ENCODE measurements around the gene MGST2.
A peak's percentile ranks its signal among the peaks of the same experiment; 100 is the strongest.

Gene MGST2

DNA sequence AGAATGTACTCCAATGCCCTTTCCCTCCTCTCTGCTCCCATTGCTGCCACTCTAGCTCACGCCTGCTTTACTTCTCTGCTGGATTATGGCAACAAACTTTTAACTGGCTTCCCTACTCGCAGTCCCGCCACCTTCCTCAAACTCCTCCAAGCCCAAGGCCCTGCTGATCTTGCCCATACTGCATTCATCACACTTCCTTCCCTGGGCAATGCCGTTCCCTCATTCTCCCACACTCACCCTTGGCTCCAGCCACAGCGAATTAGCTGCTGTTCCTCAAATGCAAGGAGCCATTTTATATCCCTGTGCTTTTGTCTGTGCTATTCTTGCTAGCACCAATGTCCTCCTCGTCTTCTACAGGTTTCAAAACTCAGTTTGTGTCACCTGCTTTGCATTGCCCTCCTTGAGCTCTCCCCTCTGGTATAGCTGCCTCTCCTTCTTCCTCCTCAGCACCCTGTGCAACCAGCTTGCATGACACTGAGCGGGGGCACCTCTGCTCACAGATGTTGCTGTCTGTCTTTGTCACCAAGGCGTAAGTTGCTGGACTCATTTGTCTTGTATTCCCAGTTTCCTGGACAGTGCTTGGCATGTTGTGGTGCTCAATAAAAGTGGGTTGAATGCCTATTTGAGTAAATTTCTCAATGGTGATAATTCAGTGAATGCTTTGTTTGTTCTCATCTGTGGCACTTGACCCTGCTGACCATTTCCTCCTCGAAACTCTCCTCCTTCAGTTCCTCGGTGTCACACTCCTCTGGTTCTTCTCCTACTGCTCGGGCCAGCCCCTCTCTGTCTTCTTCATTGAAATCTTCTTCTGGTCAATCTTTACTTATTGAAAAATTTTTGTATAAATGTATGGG, 22.4 kb upstream of the MGST2 start:
- no peak for DNase-seq (ENCODE audit: low spot score)

GRCh38 chr4:139645458-139645857, 20.2 kb upstream of the MGST2 start:
- no peak for DNase-seq (ENCODE audit: low spot score)

GRCh38 chr4:139647184-139647583, 18.4 kb upstream of the MGST2 start:
- DNase-seq (ENCODE audit: low spot score): no peak

DNA sequence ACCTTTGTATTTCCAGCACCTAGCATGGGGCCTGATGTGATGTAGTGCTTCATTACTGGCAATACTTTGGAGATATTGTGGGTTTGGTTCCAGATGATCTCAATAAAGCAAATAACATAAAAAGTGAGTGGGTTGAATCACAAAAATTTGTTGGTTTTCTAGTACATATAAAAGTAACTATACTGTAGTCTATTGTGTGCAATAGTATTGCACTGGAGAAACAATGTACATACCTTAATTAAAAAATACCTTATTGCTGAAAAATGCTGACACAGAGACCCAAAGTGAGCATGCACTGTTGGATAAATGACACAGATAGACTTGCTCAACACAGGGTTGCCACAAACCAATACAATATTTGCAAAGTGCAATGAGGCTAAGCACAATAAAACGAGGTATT, 17.7 kb upstream of the MGST2 start:
- no peak for DNase-seq (ENCODE audit: low spot score)

GRCh38 chr4:139651282-139652194, 14.1 kb upstream of the MGST2 start:
- peak; percentile 58 for DNase-seq (ENCODE audit: low spot score)

- no peak for DNase-seq (ENCODE audit: low spot score)
These were observed 11.1 kb upstream of the MGST2 start for GRCh38 chr4:139654516-139654915.

- no peak for DNase-seq (ENCODE audit: low spot score)
These were observed 10.5 kb upstream of the MGST2 start for GRCh38 chr4:139655116-139655515.

GRCh38 chr4:139656614-139657486, 8.8 kb upstream of the MGST2 start:
- peak; percentile 72 for DNase-seq (ENCODE audit: low spot score)

- DNase-seq (ENCODE audit: low spot score): no peak
These were observed 7.4 kb upstream of the MGST2 start for GRCh38 chr4:139658185-139658584.

DNA sequence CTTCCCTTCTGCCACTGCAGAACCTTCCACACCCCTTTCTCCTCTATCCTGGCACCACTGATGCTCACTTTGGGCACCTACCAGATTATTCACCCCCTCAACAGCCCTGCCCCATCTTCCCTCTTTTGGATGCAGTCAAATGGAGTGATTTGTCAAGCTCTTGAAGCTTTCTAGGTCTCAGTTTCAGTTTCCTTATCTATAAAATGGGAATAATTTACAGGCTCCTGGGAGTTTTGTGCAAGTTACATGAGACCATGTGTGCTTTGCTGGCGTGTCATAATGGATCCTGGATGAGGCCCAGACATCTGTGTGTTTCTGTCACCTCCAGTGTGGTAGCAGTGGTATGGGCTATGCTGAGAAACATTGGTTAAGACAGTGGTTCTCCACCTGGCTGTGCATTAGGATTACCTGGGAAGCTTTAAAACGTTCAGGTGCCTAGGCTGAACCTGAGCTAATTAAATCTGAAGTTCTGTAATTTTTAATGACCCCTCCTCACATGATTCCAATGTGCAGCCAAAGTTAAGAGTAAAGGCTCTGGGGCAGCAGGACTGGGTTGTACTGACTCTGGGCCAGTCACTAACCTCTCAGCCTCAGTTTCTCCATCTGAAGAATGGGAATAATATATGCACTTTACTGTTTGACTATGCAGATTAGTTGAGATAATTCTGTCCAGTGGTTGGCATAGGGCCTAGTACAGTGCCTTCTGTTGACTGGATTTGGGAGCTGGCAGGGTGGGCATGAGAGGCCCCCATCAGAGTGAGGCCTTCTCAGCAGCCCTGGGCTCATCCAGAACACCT, 6.8 kb upstream of the MGST2 start:
- no peak for DNase-seq (ENCODE audit: low spot score)

DNA sequence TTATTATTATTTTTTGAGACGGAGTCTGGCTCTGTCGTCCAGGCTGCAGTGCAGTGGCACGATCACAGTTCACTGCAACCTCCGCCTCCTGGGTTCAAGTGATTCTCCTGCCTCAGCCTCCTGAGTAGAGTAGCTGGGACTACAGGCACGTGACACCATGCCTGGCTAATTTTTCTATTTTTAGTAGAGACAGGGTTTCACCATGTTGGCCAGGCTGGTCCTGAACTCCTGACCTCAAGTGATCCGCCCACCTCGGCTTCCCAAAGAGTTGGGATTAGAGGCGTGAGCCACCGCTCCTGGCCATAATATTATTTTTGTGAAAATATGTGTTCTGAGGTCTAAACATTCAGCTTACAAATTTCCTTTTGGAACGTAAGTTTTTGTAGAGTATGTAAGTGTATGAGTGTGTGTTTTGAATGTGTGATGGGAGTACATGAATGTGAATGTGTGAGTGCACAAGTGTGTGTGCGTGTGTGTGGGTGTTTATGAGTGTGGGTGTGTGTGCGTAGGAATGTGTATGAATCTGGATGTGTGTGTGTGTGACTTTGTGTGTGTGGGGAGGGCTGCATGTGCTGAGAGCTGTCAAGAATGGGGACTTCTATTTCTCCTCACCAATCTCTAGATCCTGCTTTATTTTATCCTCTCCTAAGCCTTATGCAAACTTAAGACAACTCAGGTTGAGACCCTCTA, 5.7 kb upstream of the MGST2 start:
- DNase-seq (ENCODE audit: low spot score): no peak

GRCh38 chr4:139660568-139661043, 5.0 kb upstream of the MGST2 start:
- DNase-seq (ENCODE audit: low spot score): no peak

GRCh38 chr4:139663561-139664138, 2.0 kb upstream of the MGST2 start:
- DNase-seq (ENCODE audit: low spot score): no peak

DNA sequence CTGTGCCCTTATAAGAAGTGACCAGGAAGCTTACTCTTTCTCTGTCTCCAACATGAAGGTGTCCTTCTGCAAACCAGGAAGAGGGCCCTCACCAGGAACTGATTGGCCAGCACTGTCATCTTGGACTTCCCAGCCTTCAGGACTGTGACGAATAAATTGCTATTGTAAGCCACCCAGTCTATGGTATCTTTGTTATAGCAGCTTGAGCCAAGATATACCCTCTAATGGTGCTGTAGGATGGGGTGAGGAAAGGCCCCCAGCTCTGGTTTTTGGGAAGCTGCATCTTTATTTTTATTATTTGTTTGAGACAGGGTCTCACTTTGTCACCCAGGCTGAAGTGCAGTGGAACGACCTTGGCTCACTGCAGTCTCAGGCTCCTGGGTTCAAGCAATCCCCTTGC, 1.2 kb upstream of the MGST2 start:
- no peak for DNase-seq (ENCODE audit: low spot score)

DNA sequence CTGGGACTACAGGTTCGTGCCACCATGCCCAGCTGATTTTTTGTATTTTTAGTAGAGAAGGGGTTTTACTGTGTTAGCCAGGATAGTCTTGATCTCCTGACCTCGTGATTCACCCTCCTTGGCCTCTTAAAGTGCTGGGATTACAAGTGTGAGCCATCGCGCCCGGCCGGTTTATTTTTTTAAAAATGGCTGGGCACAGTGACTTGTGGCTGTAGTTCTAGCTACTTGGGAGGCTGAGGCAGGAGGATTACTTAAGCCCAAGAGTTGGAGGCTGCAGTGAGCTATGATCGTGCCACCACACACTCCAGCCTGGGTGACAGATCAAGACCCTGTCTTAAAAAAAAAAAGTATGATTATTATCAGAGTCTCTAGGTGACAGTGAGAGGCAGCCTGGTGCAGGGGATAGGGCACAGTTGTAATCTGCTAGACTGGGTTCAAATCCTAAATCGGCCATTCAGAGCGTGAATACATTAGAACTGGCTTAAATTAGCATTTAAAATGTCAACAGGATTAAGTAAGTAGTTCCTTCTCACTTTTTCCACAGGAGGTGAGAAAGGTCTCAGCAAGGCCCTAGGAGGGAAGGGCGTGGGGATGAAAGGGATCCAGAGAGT, 435 bp upstream of the MGST2 start:
- DNase-seq (ENCODE audit: low spot score): no peak

DNA sequence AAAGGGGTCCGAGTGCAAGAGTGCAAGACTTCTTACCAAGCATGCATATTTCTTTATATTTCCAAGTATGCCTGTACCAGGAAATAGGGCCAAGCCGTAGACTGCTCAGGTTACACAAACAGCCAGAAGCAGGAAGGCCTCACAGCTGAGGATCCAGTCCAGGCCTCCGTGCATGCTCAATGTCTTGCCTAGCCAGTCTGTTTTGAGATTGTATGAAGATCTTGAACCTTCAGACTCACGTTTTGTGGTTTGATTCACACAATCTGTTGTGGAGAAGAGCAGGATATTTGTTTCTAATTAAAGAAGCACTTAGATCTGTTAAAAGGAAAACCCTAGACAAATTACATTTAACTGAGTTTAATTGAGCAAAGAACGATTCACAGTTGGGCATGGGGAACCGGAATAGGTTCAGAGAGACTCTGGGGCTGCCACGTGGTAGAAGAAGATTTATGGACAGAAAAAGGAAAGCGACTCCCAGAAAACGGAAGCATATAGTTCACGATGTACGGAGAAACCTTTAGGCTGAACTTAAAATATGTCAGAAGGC, 1.2 kb downstream of the MGST2 start:
- peak; percentile 18 for DNase-seq (ENCODE audit: low spot score)

GRCh38 chr4:139668036-139668435, 2.4 kb downstream of the MGST2 start:
- no peak for DNase-seq (ENCODE audit: low spot score)

DNA sequence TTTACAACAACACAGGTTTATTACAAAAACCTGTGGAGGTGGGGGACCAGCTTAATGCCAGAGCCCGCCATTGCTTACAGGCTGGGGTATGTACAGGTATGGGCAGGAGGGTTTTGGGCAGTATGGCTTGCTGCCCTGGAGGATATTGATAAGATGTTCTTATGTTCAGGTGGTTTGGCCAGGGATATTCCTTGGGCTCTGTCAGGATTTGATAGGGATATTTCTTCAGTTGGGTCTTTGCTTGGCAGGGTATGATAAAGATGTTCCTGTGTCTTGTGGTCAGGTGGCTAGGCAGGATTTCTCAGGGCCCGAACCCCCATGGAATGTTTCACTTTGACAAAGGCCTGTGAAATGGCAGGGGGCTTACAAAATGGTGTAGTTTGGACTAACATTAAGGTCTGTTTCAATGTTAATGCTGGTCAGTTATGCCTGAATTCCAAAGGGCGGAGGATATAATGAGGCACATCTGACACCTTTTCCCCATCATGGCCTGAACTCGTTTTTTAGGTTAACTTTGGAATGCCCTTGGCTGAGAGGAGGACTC, 3.1 kb downstream of the MGST2 start:
- DNase-seq (ENCODE audit: low spot score): no peak

DNA sequence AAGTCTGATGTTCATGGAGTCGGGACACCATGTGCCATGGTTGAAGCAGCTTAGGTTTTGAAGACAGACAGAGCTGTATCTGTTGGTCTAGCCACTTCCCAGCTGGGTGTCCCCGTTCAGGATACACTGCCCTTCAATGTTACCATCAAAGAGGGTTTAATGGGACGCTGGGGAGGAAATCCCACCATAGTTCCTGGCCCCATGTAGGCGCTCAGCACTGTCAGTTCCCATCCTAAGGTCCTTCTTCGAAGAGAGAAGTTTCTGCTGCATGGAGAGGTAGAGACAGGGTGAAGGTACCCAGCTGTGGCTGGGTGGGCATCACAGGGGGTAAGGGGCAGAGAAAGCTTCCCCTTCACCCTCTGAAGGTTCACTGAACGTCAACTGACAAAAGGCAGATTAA, 3.7 kb downstream of the MGST2 start:
- no peak for DNase-seq (ENCODE audit: low spot score)
